HG03095 (cell line): Measurements from ENCODE around the gene JMJD8.
"Not testable (repeated sequence)": the region's sequence is repeated elsewhere in the genome, so short reads cannot be mapped to it uniquely, and the experiment has no call there.

ENCODE experiments used
- ATAC-seq: cut with Tn5 transposase; IDR thresholded peaks from one replicate; pipeline ENCODE4 v1.9.1; 2021; ENCODE audit warnings: moderate library complexity; ENCODE audit not compliant: unreplicated experiment

Gene JMJD8

DNA sequence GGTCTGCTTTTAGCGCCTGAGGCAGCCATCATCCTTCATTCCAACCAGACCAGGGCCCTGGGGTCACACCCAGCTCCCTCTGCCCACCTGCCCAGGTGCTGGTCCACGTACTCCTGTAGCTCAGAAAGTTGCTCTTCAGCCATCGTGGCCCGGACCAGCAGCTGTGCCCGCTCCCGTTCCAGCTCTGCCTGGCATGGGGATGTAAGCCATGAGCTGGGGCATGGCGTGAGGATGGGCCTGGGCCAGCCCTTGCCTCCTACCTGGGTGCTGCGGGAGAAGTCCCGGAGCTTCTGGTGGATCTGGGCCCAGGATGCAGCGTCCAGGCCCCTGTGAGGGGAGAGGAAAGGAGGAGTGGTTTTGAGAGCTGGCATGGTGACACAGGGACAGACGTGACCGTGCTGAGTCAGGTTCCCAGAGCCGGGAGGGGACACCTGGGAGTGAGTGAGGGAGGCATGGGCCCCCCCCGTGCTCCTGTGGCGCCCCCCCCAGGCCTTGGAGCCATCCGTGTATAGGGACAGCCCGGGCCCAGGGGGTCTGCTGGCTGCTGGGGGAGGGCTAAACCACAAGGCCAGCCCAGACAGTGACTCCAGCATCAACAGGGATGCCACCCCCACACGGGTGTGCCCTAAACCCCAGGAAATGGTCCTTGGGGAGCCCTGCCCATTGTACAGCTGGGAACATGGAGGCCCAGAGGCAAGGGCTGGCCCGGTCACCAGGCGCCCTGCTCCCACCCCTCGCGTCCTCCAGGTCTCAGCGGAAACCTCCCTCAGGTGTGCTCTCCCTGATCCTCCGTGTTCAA, 38.9 kb upstream of the JMJD8 start:
- no peak for ATAC-seq

DNA sequence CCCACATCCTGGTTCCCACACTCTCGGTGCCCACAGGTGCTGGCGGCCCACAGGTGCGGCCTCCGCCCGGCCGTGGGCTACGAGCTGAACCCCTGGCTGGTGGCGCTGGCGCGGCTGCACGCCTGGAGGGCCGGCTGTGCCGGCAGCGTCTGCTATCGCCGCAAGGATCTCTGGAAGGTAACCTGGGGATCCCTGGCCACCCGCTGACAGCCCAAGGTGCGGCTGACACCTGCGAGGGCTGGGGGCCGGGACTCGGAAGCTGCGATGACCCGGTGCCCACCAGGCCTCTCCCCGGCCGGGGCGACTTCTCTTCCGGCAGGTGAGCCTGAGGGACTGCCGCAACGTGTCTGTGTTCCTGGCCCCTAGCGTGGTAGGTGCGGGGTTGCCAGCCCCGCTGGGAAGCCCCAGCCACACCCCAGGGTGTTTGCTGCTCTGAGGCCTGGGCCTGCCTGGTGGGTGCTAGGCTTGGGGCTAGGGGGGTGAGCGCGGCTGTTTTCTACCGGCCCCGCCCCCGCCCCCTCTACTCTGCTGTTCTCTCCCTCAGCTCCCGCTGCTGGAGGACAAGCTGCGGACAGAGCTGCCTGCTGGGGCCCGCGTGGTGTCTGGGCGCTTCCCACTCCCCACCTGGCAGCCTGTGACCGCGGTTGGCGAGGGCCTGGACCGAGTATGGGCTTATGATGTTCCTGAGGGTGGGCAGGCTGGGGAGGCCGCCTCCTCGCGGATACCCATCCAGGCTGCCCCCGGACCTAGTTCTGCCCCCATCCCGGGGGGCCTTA, 37.8 kb upstream of the JMJD8 start:
- ATAC-seq = no peak

DNA sequence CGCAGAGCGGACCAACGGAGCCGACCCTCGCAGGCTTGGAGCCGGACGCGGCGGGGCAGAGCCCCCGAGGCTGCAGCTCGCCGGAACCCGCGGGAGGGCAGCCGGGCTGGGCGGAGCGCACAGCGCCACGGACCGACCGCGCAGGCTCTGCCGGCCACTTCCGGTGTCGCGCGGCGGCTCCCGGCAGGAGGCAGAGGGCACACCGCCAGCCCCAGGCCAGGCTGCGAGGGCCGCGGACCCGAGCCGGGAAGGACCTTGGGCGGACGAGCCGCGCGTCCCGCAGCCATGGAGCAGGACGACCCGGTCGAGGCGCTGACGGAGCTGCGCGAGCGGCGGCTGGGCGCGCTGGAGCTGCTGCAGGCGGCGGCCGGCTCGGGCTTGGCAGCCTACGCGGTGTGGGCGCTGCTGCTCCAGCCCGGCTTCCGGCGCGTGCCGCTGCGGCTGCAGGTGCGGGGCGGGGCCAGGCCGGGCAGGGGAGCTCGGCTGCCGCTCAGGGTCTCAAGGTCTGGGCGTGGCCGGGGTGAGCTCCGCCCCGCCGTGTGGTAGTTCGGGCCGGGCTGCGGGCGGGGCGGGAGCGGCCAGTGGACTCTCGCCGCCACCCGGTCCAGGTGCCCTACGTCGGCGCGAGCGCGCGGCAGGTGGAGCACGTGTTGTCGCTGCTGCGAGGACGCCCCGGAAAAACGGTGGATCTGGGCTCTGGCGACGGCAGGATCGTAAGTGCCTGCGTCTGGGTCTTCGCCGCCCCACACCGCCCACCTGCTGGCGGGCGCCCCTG, 37.0 kb upstream of the JMJD8 start, which contains the start of gene ANTKMT:
TSS of gene ANTKMT (plus strand) at position 157 of the 775 bp plus-strand sequence. CDS start at position 286, 129 bp downstream.
- ATAC-seq = peak; percentile 44

DNA sequence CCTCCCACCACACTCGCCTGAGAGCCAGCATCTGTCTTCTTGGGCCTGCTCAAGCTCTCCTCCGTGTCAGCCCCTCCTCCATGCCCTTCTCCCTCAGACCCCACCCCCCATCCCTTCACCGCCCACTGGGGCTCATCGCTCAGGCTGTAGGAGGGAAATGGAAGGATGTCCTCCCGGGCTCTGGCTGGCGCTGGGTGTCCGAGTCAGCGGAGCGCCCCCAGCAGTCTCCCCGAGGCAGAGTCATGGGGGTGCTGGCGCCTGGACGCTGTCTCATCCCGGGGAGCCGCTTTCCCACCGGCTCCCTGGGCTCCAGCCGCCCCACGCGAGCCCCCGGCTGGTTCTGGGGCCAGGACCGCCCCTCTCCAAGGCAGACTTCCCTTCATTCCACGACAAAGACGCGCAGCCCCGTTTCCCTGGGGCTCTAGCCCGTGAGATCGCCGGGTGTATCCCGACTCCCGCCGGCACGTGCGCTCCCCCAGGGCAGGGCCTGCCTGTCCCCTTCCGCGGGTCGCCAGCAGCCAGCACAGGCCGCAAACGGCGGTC, 36.4 kb upstream of the JMJD8 start:
- peak; percentile 6 for ATAC-seq

DNA sequence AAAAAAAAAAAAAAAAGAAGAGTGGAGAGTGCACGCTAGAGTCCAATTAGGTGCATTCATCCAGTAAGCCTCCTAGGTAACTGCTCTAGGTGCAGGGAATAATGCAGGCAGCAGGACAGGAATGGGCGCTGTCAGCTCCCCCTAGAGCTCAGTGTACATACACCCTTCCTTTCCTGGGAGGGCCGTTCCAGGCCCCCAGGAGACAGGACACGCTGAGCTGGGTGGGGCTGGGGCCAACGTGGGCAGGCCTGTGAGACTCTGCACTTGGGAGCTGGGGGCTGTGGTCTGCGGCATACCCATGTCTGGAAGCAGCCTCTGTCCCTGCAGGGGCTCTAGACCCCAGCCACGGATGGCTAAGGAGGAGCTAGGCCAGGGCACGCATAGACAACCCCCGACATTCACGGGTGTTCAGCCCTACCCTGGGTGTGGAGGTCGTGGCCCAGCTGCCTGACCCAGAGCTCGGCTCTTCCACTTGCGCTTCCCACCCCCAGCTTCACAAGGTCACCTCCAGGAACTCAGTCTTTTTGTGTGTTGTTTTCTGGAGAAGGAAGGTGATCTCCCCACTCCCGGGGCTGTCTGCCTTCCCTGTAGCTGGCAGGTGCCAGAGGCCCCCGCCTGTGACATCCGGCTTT, 35.8 kb upstream of the JMJD8 start:
- ATAC-seq = no peak

DNA sequence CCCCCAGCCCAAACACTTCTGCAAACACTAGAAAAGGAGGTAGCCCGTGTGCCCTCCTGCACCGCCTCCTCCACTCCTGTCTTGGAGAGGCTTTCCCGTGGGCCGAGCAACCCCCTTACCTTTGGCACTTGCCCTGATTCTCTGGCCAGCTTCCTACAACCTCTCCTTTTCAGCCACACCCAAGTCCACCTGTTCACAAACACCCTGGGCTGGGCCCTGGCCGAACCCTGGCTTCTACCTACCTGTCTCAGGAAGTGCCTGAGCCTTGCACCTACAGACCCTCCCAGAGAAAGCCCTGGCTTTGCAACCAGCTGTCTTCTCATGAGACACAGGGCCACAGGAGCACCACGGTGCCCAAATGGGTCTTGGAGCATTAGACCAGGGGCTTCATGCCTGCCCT, 34.8 kb upstream of the JMJD8 start:
- no peak for ATAC-seq

DNA sequence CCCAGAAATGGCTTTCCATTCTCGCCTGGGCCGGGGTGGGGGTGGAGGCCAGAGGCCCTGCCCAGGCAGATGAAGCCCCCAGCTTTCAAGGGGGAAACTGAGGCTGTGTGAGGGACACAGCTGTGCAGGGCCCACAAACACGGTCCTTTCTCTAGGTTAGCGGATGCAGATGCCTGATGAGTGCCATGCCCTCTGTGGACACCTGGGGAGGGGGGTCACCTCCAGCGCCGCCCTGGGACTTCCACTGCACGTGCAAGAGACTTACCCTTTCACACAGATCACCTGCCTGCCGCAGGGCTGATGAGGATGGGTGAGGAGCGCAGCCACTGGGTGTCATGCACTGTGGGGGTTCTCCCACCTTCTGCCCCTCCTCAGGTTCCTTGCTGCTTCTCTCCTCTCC, 34.3 kb upstream of the JMJD8 start:
- no peak for ATAC-seq

DNA sequence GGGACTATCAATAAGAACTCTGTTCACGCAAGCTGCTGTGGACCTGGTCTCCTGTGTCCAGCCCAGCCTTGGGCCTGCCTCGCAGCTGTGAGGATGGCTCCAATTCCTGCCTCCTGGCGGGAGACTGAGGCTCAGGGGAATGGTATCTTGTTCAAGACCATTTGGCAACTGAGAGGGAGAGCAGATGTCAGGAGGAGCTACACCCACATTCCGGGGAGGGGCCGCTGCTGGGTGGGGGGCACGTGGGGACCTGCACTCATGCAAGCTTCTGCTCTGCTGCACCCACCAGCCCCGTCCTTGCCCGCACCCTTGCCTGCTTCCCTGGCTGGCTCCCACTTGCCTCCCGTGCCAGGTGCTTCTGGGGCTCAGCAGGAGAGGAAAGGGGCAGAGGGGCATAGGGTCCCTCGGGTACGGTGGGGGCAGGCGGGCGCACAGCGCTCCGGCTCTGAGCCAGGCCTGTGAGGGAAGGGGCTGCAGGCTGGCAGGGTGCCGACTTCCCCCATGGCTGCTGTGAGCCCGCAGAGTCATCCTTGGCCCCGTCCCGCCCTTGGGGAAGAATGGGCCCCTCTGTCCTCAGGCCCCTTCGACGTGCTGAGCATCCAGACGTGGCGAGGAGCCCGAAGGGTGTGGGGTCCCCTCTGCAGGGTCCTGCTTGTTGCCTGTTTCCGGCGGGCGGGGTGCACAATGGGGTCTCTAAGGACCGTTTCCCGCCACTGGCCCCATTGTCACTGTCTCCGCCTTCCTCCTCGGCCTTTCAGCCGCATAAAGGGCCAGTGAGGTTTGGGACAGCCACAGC, 33.5 kb upstream of the JMJD8 start:
- no peak for ATAC-seq

DNA sequence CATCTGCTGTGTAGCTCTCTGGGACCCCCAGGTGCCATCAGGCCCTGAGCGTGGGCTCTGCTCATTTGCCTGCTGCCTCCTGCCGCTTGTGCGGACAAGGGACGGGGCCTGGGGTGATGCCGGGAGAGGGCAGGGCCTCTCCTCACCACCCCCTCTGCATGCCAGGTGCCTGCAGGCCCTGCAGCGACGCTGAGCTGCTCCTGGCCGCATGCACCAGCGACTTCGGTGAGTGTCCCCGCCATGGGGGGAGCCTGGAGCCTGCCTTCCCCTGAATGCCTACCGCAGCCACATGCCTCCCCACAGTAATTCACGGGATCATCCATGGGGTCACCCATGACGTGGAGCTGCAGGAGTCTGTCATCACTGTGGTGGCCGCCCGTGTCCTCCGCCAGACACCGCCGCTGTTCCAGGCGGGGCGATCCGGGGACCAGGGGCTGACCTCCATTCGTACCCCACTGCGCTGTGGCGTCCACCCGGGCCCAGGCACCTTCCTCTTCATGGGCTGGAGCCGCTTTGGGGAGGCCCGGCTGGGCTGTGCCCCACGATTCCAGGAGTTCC, 32.7 kb upstream of the JMJD8 start:
- ATAC-seq = no peak

DNA sequence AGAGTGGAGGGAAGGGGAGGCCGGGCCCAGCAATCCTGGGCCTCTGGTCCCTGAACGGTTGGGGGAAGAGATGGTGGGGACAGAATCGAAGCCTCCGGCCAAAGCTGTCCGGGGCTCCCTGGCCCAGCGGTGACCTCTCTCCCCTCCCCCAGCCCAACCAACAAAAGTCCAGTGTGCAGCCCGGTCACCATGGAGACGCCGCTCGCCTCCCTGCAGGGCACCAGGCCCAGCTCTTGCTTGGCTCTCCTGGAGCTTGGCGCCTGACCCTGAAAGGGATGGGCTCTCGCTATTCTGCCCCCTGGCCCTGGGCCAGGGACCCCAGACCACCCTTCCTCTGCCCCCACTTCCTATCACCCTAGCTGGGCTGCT, 32.0 kb upstream of the JMJD8 start:
- ATAC-seq = no peak

DNA sequence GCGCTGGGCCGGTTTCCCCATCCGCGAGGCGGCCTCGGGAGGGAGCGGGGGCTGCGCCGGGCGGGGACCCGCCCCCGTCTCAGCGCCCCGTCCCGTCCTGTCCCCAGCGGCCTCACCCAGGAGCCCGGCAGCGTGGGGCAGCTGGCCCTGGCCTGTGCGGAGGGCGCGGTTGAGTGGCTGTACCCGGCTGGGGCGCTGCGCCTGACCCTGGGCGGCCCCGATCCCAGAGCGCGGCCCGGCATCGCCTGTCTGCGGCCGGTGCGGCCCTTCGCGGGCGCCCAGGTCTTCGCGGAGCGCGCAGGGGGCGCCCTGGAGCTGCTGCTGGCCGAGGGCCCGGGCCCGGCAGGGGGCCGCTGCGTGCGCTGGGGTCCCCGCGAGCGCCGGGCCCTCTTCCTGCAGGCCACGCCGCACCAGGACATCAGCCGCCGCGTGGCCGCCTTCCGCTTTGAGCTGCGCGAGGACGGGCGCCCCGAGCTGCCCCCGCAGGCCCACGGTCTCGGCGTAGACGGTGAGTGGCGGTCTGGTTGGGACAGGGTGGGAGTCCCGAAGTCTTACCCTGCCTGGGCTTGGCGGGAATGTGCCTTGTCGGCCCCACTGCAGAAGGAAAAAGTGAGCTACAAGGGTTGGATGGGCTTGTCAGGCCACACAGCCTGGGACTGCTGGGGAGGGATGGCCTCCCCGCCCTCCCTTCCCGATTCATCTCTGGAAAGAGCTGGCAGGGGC, 31.5 kb upstream of the JMJD8 start:
- peak; percentile 5 for ATAC-seq

DNA sequence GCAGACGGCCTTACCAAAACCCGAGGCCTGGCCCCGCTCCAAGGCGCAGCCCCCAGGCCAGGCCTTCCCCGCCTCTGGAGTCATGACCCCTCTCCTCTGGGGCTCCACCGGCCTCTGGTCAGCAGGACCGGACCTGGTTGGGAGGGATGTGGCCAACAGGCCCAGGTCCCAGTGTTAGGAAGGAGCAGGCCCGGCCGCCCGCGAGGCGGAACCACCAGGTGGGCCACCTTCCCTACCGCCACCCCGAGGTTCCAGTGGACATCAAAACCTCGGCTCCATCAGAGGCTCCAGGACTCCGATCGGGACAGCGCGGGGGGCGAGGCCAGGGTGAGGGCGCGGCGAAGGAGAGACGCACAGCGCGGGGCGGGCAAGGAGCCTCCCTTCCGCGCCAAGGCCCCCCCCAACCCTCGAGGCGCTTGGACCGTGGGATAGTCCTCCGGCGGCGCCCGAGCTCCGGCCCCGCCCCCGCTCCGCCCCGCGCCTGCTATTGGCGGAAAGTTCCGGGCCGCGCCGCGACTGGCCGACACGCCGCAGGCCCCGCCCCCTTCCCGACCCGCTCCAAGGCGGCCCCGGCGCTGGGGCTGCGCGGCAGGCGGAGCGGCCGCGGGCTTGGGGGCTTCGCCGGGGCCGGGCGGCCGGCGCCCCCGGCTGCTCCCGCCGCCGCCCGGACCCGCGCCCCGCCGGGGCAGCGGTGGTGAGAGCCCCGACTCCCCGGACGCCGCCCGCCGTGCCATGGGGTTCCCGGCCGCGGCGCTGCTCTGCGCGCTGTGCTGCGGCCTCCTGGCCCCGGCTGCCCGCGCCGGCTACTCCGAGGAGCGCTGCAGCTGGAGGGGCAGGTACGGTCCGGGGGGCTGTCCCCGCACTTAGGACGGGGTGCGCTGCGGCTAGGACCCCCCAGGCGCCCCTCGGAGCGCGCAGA, 30.7 kb upstream of the JMJD8 start, which contains the start of gene METRN:
TSS of gene METRN (plus strand) at position 561 of the 919 bp plus-strand sequence. CDS start at position 733, 172 bp downstream.
- ATAC-seq = peak; percentile 58

DNA sequence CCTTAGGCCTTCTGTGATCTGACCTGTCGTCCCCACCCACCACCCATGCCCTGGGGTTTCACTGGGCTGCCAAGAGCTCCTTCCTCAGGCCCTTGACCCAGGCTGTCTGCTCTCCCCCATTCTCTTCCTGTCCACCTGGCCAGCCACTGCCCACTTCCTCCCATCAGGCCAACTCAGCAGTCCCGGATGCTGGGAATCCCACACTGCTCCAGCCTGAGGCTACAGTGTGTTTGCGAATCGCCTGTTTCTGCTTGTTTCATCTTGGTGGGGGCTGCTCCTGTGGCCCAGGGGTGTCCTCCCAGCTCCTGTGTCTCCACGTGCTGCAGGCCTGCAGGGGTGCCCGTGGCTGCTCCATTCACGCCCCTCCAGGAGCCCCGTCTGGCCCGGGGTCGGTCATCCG, 29.9 kb upstream of the JMJD8 start:
- no peak for ATAC-seq

DNA sequence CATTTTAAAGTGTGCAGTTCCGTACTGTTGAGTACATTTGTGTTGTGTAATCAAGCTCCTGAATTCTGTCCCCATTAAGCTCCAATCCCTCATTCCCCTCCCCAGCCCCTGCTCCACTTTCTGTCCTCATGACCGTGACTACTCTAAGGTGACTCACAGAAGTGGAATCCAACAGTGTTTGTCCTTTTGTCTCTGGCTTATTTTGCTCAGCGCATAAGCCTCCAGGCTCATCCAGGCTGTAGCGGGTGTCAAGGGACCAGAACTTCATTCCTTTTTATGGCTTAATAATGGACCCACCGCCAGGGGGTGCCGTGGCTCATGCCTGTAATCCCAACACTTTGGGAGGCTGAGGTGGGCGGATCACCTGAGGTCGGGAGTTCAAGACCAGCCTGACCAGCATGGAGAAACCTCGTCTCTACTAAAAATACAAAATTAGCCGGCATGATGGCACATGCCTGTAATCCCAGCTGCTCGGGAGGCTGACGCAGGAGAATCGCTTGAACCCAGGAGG, 28.7 kb upstream of the JMJD8 start:
- ATAC-seq = not testable (repeated sequence)

DNA sequence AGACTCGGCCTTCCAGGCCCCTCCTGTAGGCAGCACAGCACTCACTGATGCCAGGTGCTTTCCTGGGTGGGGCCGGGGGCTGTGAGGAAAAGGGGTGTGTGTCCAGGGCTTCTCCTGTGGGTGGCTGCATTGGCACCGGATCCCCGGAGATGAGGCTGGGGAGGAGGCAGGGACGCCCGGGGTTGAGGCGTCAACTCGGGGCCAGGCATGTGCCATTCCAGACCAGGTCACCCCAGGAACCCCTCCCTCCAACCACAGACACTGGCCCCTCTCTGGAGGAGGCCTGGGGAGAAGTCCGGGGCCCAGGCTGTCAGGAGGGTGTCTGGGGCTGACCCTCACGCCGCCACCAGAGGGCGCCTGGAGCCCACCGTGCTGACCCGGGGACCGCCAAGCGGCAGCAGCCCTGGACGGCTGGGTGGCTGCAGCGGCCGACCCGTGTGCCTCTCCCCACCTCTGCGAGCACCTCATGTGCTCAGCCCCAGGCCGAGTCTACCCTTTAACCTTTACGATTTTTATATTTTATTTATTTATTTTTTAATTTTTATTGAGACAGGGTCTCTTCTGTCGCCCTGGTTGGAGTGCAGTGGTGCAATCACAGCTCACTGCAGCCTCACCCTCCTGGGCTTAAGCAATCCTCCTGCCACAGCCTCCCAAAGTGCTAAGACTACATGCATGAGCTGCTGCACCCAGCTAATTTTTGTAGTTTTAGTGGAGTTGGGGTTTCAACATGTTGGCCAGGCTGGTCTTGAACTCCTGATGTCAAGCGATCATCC, 27.6 kb upstream of the JMJD8 start:
- no peak for ATAC-seq

DNA sequence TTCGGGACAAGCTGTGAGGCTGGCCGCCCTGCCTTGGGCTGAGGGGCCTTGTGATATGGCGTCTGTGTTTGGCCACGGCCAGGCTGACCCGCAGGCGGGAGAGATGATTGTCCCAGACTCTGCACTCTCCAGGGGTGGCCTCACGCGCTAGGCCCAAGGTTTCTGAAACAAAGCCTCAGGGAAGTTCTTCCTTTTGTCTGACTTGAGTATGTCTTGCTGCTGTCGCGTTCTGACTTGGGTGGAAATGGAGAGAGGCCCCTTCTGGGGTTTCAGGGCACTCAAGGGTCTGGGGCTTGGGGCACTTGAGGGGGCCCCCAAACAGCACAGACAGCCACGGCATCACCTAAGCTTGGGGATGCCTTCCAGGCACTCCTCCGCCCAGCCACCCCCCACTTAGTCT, 26.9 kb upstream of the JMJD8 start:
- ATAC-seq = no peak
